Subcutaneous abdominal adipose tissue (tissue), 5 donors: ENCODE measurements around the gene DBH.

ENCODE experiments used
- H3K27ac ChIP-seq: one replicate; pipeline ENCODE4 v1.7.0; 2013; ENCODE audit warnings: low read depth, mild to moderate bottlenecking, inconsistent platforms, low read length, moderate library complexity
- H3K27me3 ChIP-seq, 5 donors: one replicate each; pipeline ENCODE4 v1.7.0; 2013; ENCODE audit warnings: low read length in 5 of 5, inconsistent platforms in 1 of 5; ENCODE audit not compliant: control insufficient read depth in 5 of 5, insufficient read depth in 4 of 5
- H3K36me3 ChIP-seq, 5 donors: one replicate each; pipeline ENCODE4 v1.7.0; 2013; ENCODE audit warnings: low read length in 5 of 5; ENCODE audit not compliant: control insufficient read depth in 5 of 5, insufficient read depth in 5 of 5
- H3K4me1 ChIP-seq, 5 donors: one replicate each; pipeline ENCODE4 v1.7.0; 2013; ENCODE audit warnings: low read length in 5 of 5, mild to moderate bottlenecking in 3 of 5, moderate library complexity in 1 of 5; ENCODE audit not compliant: control insufficient read depth in 5 of 5, insufficient read depth in 5 of 5
- H3K4me3 ChIP-seq, 5 donors: one replicate each; pipeline ENCODE4 v1.7.0; 2013; ENCODE audit warnings: low read length in 5 of 5, low read depth in 1 of 5
- H3K9ac ChIP-seq, 5 donors: one replicate each; pipeline ENCODE4 v1.7.0; 2013; ENCODE audit warnings: low read length in 5 of 5, mild to moderate bottlenecking in 4 of 5, moderate library complexity in 3 of 5
- H3K9me3 ChIP-seq, 5 donors: one replicate each; pipeline ENCODE4 v1.7.0; 2013; ENCODE audit warnings: low read length in 5 of 5; ENCODE audit not compliant: control insufficient read depth in 5 of 5
- donor health status: healthy.
- donor health status: healthy.
- donor health status: healthy.
- donor health status: healthy.
- donor health status: healthy.

The DBH gene

DNA sequence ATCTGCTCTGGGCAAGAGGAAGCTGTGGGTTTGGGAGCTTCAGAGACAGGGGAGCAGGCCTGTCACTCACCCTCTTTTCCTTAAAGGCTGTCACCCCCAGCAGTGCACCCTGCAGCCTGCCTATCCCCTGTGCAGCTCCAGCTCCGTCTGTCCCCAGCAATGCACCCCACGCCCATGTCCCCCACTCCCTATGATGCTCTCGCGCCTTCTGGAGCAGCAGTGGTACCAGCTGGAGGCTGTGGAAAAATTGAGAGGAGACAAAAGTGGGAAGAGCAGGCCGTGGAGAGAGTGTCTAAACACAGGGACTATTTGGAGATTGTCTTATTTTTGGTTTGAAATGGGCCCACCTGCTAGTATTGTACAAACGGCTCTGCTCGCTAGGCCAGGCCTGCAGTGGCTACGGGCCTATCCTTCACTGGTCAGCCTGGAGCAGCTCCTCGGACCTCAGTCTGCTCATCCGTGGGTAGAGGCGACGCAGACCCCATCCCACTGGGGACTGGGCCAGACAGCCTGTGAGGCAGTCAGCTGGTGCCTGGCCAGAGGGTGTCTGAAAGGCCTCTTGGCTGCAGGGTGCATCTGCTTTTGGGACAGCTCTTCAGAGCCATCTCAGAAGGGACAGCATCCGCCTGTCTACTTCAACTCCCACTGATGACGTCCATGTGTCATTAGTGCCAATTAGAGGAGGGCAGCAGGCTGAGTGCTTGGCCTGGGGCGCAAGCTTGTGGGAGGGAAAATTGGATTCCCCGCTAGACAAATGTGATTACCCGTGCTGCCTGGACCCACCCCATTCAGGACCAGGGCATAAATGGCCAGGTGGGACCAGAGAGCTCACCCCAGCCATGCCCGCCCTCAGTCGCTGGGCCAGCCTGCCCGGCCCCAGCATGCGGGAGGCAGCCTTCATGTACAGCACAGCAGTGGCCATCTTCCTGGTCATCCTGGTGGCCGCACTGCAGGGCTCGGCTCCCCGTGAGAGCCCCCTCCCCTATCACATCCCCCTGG lies at the start of gene DBH:
DBH (plus strand) TSS at position 831 of the 999 bp plus-strand sequence; CDS start at position 840, 9 bp downstream.
- H3K4me3 ChIP-seq, result no peak within 1 kb of the TSS
- no peaks in the 10 kb centered on the region for H3K4me1 ChIP-seq
- peaks cover 7 to 44% (median 21%) of the 10 kb centered on the region in 5 donors for H3K27me3 ChIP-seq
- H3K9ac ChIP-seq, result no peak within 1 kb of the TSS
- no peak within 1 kb of the TSS for H3K27ac ChIP-seq
- no peaks in the 10 kb centered on the region for H3K9me3 ChIP-seq
- no peaks in the 10 kb centered on the region for H3K36me3 ChIP-seq

DNA sequence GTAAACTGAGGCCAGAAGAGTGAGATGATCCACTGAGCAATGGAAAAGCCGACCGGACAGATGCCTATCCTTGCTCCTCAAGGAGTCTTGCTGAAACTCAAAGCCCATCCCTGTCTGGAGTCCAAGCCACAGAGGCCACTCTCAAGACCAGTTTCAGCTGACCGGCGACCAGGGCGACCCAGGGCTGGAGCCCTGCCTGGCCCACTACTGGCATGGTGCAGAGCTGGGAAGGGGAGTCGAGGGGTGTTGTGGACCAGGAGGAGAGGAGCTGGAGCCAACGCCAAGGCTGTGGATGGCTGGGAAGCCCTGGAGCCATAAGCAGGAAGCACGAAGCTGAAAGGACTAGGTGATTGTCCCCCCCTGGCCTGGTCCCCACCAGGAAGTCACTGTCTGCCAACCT lies 49.1 kb upstream of the DBH start:
- H3K27ac ChIP-seq, result no peak overlapping the region
- H3K9me3 ChIP-seq, result peaks cover 0 to 4% (median 0%) of the 10 kb centered on the region in 5 donors
- H3K36me3 ChIP-seq, result no peaks in the 10 kb centered on the region
- H3K4me3 ChIP-seq, result no peak overlapping the region
- H3K4me1 ChIP-seq, result peaks cover 0 to 16% (median 12%) of the 10 kb centered on the region in 5 donors
- peaks cover 46 to 77% (median 65%) of the 10 kb centered on the region in 5 donors for H3K27me3 ChIP-seq
- no peak overlapping the region for H3K9ac ChIP-seq

DNA sequence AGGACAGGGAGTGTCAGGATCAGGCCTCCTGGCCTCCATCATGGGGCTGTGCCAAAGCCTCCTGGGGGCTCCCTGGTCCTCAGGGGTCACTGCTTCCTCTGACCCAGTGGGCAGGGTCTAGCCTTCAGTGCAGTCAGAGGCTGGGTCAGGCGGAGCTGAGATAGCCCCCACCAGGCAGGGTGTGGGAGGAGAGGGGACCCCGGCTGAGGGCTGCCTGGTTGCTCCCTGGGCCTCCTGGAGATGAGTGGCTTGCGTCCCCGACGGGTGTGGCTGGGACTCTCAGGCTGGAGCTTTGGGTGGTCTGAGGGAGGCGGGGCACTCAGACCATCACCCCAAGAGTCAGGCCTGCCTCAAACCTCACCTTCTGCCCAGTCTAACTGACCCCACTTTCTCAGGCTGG lies 48.7 kb upstream of the DBH start:
- Histone ChIP-seq H3K9me3 (peaks cover 0 to 4% (median 0%) of the 10 kb centered on the region in 5 donors), H3K4me1 (peaks cover 0 to 16% (median 12%) of the 10 kb centered on the region in 5 donors), H3K36me3 (no peaks in the 10 kb centered on the region), H3K9ac (no peak overlapping the region), H3K27ac (no peak overlapping the region), H3K4me3 (no peak overlapping the region), H3K27me3 (peaks cover 49 to 76% (median 69%) of the 10 kb centered on the region in 5 donors)

DNA sequence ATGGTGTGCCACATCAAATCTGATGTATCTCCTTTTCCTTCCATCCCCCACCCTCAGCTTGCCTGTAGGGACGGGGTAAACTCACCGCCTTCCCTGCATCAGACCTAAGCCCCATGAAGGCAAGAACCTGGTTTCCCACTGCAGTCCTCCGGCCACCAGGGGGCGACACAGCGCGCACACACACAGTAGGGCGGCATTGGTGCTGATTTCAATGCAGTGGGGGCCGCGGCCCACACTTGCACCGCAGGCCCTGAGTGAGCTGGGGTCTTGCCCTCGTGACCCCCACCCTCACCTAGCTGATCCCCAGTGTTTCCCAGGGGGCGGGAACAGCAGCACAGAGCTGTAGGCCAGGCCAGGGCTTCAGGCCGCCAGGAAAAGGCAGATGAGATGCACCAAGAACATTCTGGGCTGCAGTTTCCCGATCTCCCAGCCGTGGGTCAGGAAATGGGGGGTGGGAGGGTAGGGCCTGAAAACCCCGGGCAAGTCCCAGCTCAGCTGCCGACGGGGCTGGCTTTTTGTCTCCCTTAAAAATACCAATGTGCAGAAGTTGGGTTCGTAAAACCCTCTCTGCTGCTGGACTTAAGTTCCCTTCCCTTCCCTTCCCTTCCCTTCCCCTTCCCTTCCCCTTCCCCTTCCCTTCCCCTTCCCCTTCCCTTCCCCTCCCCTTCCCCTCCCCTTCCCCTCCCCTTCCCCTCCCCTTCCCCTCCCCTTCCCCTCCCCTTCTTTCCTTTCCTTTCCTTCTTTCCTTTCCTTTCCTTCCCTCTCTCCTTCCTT lies 46.5 kb upstream of the DBH start:
- H3K4me1 ChIP-seq, result peaks cover 0 to 13% (median 9%) of the 10 kb centered on the region in 5 donors
- no peak overlapping the region for H3K27ac ChIP-seq
- peaks cover 41 to 65% (median 63%) of the 10 kb centered on the region in 5 donors for H3K27me3 ChIP-seq
- peaks cover 0 to 4% (median 0%) of the 10 kb centered on the region in 5 donors for H3K9me3 ChIP-seq
- H3K36me3 ChIP-seq, result no peaks in the 10 kb centered on the region
- no peak overlapping the region for H3K9ac ChIP-seq
- H3K4me3 ChIP-seq, result no peak overlapping the region

DNA sequence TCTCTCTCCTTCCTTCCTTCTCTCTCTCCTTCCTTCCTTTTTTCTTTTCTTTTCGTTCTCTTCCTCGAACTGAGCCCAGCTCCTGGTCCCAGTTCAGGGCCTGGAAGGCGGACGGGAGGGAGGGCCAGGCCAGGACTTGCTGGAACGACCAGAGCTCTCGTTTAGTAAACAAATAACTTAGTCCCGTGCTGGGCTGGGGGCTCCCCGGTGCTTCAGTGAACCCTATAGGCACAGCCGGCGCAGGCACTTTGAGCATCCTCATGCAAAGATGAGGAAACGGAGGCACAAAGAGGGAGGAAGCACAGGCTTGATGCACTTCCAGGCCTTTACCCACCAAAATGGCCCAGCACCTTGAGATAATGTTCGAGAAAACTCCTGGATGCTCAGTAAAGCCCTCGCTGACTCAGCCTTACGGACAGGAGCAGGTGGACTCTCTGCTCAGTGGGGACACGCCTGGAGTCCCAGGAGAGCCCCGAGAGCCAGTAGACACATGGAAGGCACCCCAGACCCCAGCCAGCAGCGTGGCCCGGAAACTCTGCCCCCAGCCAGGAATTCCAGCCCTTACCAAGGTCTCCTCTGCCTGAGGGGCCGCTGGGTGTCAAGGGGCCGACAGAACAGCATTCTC lies 45.8 kb upstream of the DBH start:
- peaks cover 0 to 4% (median 2%) of the 10 kb centered on the region in 5 donors for H3K9me3 ChIP-seq
- H3K4me3 ChIP-seq, result no peak overlapping the region
- peaks cover 39 to 64% (median 57%) of the 10 kb centered on the region in 5 donors for H3K27me3 ChIP-seq
- H3K27ac ChIP-seq, result no peak overlapping the region
- peaks cover 0 to 6% (median 2%) of the 10 kb centered on the region in 5 donors for H3K4me1 ChIP-seq
- no peaks in the 10 kb centered on the region for H3K36me3 ChIP-seq
- no peak overlapping the region for H3K9ac ChIP-seq

DNA sequence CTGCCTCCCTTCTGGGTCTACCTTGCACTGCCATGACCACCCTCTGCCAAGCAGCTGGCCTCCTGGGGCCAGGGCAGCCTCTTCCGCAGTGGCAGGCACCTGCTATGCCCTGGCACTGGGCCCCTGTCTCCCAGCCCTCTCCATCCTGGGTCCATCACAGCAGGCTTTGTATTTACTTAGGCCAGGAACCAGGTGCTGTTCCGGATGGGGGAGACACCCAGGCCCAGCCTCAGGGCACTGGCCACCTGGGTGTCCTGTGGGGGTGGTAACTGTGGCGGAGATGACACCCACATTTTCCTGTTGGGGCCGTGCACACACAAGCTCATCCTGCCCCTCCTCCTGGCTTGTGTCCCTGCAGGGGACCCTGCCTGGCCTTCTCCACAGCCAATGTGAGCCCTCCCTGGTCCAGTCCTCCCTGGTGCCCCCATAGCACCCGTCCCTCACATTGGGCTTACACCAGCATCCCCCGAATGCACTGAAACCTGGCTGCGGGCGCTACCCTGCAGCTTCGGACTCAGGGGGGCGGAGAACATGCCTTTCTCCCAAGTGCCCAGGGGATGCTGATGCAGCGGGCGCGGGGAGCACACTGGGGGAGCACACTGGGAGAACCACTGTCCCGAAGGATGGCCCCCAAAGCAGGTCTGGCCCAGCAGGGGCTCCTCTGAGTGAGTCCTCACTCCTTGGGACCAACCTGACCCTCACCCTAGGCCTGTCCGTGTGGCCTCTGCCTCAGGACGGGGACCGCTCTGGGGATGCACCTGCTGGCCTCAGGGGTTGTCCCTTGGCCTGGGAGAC lies 44.9 kb upstream of the DBH start:
- no peaks in the 10 kb centered on the region for H3K36me3 ChIP-seq
- H3K4me3 ChIP-seq, result no peak overlapping the region
- H3K27ac ChIP-seq, result no peak overlapping the region
- H3K27me3 ChIP-seq, result peaks cover 29 to 55% (median 48%) of the 10 kb centered on the region in 5 donors
- peaks cover 0 to 10% (median 7%) of the 10 kb centered on the region in 5 donors for H3K9me3 ChIP-seq
- H3K9ac ChIP-seq, result no peak overlapping the region
- no peaks in the 10 kb centered on the region for H3K4me1 ChIP-seq

DNA sequence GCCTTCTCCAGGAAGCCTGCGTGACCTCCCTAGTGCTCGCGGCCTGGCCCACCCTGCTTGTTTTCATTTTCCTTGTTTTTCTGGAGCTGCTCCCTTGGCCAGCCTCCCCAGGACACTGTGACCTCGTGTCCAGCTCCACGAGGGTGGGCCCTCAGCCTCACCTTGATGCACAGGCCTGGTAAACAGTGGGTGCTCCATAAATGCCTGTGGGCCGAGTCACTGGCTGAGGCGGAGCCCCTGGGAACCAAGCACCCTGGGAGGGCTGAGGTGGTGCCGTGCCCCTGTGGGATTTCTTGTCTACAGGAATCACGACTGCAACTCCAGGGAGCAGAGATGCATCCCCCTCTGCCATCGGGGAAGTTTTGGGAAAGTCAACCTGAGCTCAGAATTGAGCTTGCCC lies 44.2 kb upstream of the DBH start:
- H3K9ac ChIP-seq, result no peak overlapping the region
- H3K4me3 ChIP-seq, result no peak overlapping the region
- peaks cover 23 to 48% (median 42%) of the 10 kb centered on the region in 5 donors for H3K27me3 ChIP-seq
- H3K36me3 ChIP-seq, result no peaks in the 10 kb centered on the region
- H3K27ac ChIP-seq, result no peak overlapping the region
- H3K9me3 ChIP-seq, result peaks cover 3 to 17% (median 14%) of the 10 kb centered on the region in 5 donors
- no peaks in the 10 kb centered on the region for H3K4me1 ChIP-seq

DNA sequence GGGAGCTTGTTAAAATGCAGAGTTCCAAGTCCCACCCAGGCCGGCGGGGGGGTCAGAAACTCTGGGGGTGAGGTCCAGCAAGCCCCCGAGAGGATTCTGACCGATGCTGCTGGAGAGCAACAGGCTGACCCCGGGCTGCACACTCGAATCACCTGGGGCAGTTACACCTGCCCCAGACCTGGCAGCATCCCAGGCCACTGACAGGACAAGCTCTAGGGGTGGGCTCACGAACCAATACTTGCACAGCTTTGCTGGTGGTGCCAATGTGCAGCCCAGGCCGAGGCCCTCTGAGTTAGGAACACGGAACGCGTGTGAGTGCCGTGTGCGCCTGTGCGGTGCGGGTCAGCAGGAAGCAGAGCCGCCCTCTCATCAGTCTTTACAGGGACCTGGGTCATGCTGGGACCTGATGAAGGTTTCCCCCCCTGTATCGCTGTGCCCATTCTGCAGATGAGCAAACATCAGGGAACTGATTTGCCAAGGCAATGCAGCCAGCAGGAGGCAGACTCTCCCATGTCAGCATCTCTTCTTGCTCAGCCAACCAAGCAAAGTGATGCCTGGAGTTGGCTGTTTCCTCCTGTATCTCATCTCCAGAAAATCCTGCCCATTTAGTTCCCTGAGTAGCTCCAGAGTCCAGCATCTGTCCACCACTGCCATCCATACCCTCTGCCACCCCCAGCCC lies 43.3 kb upstream of the DBH start:
- H3K27ac ChIP-seq, result no peak overlapping the region
- no peak overlapping the region for H3K9ac ChIP-seq
- H3K36me3 ChIP-seq, result no peaks in the 10 kb centered on the region
- H3K9me3 ChIP-seq, result peaks cover 11 to 26% (median 22%) of the 10 kb centered on the region in 5 donors
- H3K4me3 ChIP-seq, result no peak overlapping the region
- H3K4me1 ChIP-seq, result no peaks in the 10 kb centered on the region
- H3K27me3 ChIP-seq, result peaks cover 15 to 41% (median 35%) of the 10 kb centered on the region in 5 donors
